Peyer's patch (tissue), 4 donors: ENCODE results near the gene PTPRE. TPM values are rescaled to one million over a fixed set of nuclear protein-coding genes. Genes with fewer than 3 reads are reported as not detected.
A peak's percentile ranks its signal among the peaks of the same experiment; 100 is the strongest.

Experiments used
- DNase-seq, 3 donors: peaks; one replicate each; pipeline ENCODE4 v3.0.0-alpha.2; 2017 to 2019
- H3K27ac ChIP-seq, 4 donors: fragments of 200-600 bp; sonication (generic); one replicate each; pipeline ENCODE4 v1.5.1; 2016 to 2019
- H3K27me3 ChIP-seq, 2 donors: fragments of 200-600 bp; sonication (generic); one replicate each; pipeline ENCODE4 v1.5.1; 2019
- H3K36me3 ChIP-seq, 3 donors: fragments of 200-600 bp; sonication (generic); one replicate each; pipeline ENCODE4 v1.5.1; 2016 to 2019
- H3K4me1 ChIP-seq, 4 donors: fragments of 200-600 bp; sonication (generic); one replicate each; pipeline ENCODE4 v1.5.1; 2016 to 2019
- H3K4me3 ChIP-seq, 4 donors: fragments of 200-600 bp; sonication (generic); 1 replicate in 3 of 4; 2 replicates in 1 of 4; pipeline ENCODE4 v1.5.1; 2016 to 2019; ENCODE audit warnings: mild to moderate bottlenecking in 1 of 4
- H3K9me3 ChIP-seq, 4 donors: fragments of 200-600 bp; sonication (generic); one replicate each; pipeline ENCODE4 v1.5.1; 2016 to 2019; ENCODE audit warnings: mild to moderate bottlenecking in 1 of 4
- CTCF ChIP-seq, 6 experiments: fragments of 450-650 bp in 4 of 6; fragments of 200-600 bp in 2 of 6; sonication (generic) in 1 of 6; IDR thresholded peaks; one replicate each; pipeline ENCODE4 v1.5.1; 2017 to 2019; ENCODE audit warnings: antibody characterized with exemption in 6 of 6, mild to moderate bottlenecking in 3 of 6, moderate library complexity in 1 of 6
- POLR2A ChIP-seq, 2 donors: fragments of 450-650 bp; IDR thresholded peaks; one replicate each; pipeline ENCODE4 v1.5.1; 2017; ENCODE audit warnings: antibody characterized with exemption in 2 of 2, mild to moderate bottlenecking in 2 of 2, moderate library complexity in 2 of 2
- total RNA-seq, 4 donors: library from RNA; depleted of rRNA; stranded (reverse); fragments of >200 nt; gene quantifications; one replicate each; pipeline ENCODE4 v1.1.0, GENCODE V29; 2016

PTPRE gene
- total RNA-seq, 4 donors from 2014 or later = 24.0 to 48.7 (median 35.4) TPM

DNA sequence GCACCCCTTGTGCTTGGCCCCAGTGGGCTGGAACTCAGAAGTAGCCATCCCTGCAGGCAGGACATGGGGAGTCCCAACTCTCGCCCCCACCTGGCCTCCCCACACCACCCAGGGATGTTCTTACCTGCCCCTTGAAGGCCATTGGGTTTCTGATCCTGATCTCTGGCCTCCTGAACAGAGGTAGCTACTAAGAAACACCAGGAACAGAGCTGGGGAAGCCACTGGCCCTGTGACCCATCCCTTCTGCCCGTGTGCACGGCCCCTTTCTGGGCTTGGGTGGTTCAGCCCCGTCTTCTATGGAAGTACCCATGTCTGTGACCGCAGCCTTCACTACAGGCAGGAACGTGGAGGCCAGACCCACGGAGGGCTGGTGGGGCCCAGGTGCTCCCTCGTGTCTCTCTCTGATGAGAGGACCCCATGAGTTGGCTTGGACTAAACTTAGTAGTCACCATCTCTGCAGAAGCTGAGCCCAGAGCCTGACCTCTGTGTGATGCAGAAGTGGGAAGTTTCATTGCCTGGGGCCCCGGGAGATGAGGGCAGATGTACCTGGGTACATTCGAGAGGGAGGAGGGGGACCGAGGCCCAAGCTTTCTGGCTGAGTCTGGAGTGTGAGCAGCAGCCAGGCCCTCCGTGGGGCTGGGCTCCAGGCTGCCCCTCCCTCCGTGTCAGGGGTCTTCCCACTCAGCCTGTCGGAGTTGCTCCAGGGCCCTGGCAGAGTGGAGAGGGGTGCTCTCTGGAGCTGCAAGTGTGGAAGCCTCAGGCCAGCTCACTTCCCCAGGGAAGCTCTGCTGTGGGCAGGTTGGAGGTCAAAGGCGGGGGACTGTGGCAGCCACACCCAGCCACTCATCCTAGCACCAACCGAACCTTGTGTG lies 138.3 kb downstream of the PTPRE start:
- peaks cover 4 to 31% (median 13%) of the 10 kb centered on the region in 4 donors for H3K4me1 ChIP-seq
- H3K27me3 ChIP-seq = no peaks in the 10 kb centered on the region
- TF ChIP-seq CTCF (IDR thresholded peaks at IDR 0.05) = no peak
- TF ChIP-seq POLR2A (IDR thresholded peaks at IDR 0.05) = no peak
- no peaks in the 10 kb centered on the region for H3K36me3 ChIP-seq
- H3K27ac ChIP-seq = peak overlapping the region in 1 of 4 donors; percentile 7
- DNase-seq = no peak
- no peaks in the 10 kb centered on the region for H3K9me3 ChIP-seq
- H3K4me3 ChIP-seq = no peak overlapping the region

GRCh38 chr10:128045833-128046120 lies 138.9 kb downstream of the PTPRE start:
- DNase-seq = no peak
- Histone ChIP-seq H3K4me1 (peaks cover 4 to 31% (median 13%) of the 10 kb centered on the region in 4 donors), H3K36me3 (no peaks in the 10 kb centered on the region), H3K27me3 (no peaks in the 10 kb centered on the region), H3K9me3 (no peaks in the 10 kb centered on the region), H3K27ac (peak overlapping the region in 1 of 4 donors; percentile 7), H3K4me3 (no peak overlapping the region)
- TF ChIP-seq POLR2A (IDR thresholded peaks at IDR 0.05) (no peak), CTCF (IDR thresholded peaks at IDR 0.05) (no peak)

GRCh38 chr10:128046156-128046952 lies 139.5 kb downstream of the PTPRE start:
- Histone ChIP-seq H3K27ac (peak overlapping the region; percentile 64 to 87 (median 78)), H3K9me3 (no peaks in the 10 kb centered on the region), H3K36me3 (no peaks in the 10 kb centered on the region), H3K27me3 (no peaks in the 10 kb centered on the region), H3K4me3 (no peak overlapping the region), H3K4me1 (peaks cover 4 to 31% (median 13%) of the 10 kb centered on the region in 4 donors)
- no peak for DNase-seq
- TF ChIP-seq POLR2A (IDR thresholded peaks at IDR 0.05) (no peak), CTCF (IDR thresholded peaks at IDR 0.05) (no peak)

DNA sequence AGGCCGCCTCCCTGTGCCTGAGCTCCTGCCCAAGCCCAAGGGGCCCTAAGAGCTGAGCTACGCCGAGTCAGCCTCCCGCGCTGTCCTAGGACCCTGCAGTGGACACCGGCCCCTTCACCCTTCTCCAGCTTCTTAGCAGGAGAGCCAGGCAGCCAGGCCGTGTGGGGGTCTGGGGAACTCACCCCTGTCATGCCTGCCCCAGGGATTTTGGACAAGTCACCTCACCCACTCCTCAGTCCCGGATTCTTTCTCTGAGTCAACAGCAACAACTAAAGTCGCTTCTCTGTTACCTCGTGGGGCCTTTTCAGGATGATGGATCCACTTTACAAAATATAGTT lies 140.0 kb downstream of the PTPRE start:
- DNase-seq = no peak
- H3K9me3 ChIP-seq = no peaks in the 10 kb centered on the region
- H3K36me3 ChIP-seq = no peaks in the 10 kb centered on the region
- TF ChIP-seq POLR2A (IDR thresholded peaks at IDR 0.05) = no peak
- TF ChIP-seq CTCF (IDR thresholded peaks at IDR 0.05) = no peak
- no peaks in the 10 kb centered on the region for H3K27me3 ChIP-seq
- peak overlapping the region in 2 of 4 donors; percentile 45 to 46 for H3K4me3 ChIP-seq
- H3K27ac ChIP-seq = peak overlapping the region; percentile 64 to 87 (median 78)
- peaks cover 4 to 31% (median 13%) of the 10 kb centered on the region in 4 donors for H3K4me1 ChIP-seq

- TF ChIP-seq CTCF (IDR thresholded peaks at IDR 0.05) (no peak), POLR2A (IDR thresholded peaks at IDR 0.05) (peak; percentile 32 to 83)
- DNase-seq = peak; percentile 88 to 96 (median 89)
- no peaks in the 10 kb centered on the region for H3K9me3 ChIP-seq
- H3K27ac ChIP-seq = peak overlapping the region; percentile 64 to 87 (median 78)
- peak overlapping the region; percentile 20 to 46 (median 44) for H3K4me3 ChIP-seq
- peaks cover 0 to under 1% (median 0%) of the 10 kb centered on the region in 3 donors for H3K36me3 ChIP-seq
- no peaks in the 10 kb centered on the region for H3K27me3 ChIP-seq
- H3K4me1 ChIP-seq = peaks cover 4 to 31% (median 13%) of the 10 kb centered on the region in 4 donors
Observed at GRCh38 chr10:128047351-128047750, 140.4 kb downstream of the PTPRE start.
